SK-N-MC (cell line): ENCODE data around the gene IFNGR2.

Source experiments
- EZH2 ChIP-seq: fragments of 200-600 bp; sonication (generic); IDR thresholded peaks from one replicate; pipeline ENCODE4 v1.6.1; 2017; ENCODE audit warnings: antibody characterized with exemption
- POLR2AphosphoS5 ChIP-seq: IDR thresholded peaks from 2 replicates; pipeline ENCODE4 v1.6.1; 2012; ENCODE audit warnings: mild to moderate bottlenecking, low read depth, low read length, borderline replicate concordance

- TF ChIP-seq EZH2 (no peak), POLR2AphosphoS5 (no peak)
These were observed 29.3 kb downstream of the IFNGR2 start for GRCh38 chr21:33432496-33432895.
